Measurements from ENCODE around the gene DNAJC21.
"Not testable (repeated sequence)": the region's sequence is repeated elsewhere in the genome, so short reads cannot be mapped to it uniquely, and the experiment has no call there.

Gene DNAJC21

GRCh38 chr5:34923694-34924461 lies 5.5 kb upstream of the DNAJC21 start:
- peak; percentile 8 for DNase-seq

- DNase-seq: no peak
Measured at GRCh38 chr5:34924462-34924765, 4.9 kb upstream of the DNAJC21 start.

- no peak for DNase-seq
Measured at GRCh38 chr5:34926318-34926888, 3.0 kb upstream of the DNAJC21 start.

- no peak for DNase-seq
Measured at GRCh38 chr5:34927785-34928184, 1.6 kb upstream of the DNAJC21 start.

- DNase-seq: no peak
Measured at GRCh38 chr5:34928267-34928666, 1.1 kb upstream of the DNAJC21 start.

- peak; percentile 78 for DNase-seq
Measured at GRCh38 chr5:34929720-34930461, 532 bp downstream of the DNAJC21 start.

- DNase-seq: no peak
Measured at GRCh38 chr5:34930462-34930844, 1.1 kb downstream of the DNAJC21 start.

GRCh38 chr5:34930870-34931269 lies 1.5 kb downstream of the DNAJC21 start:
- no peak for DNase-seq

- DNase-seq: no peak
Measured at GRCh38 chr5:34932947-34933346, 3.6 kb downstream of the DNAJC21 start.

- DNase-seq: no peak
Measured at GRCh38 chr5:34941936-34942335, 12.6 kb downstream of the DNAJC21 start.

GRCh38 chr5:34944044-34944443 lies 14.7 kb downstream of the DNAJC21 start:
- DNase-seq: no peak

GRCh38 chr5:34944460-34945047 lies 15.2 kb downstream of the DNAJC21 start:
- DNase-seq: no peak

GRCh38 chr5:34957321-34957720 lies 28.0 kb downstream of the DNAJC21 start:
- DNase-seq: no peak

- no peak for DNase-seq
Measured at GRCh38 chr5:34957857-34958690, 28.7 kb downstream of the DNAJC21 start.

- DNase-seq: no peak
Measured at GRCh38 chr5:34959323-34959722, 30.0 kb downstream of the DNAJC21 start.

GRCh38 chr5:34967540-34967939 lies 38.2 kb downstream of the DNAJC21 start:
- DNase-seq: no peak

GRCh38 chr5:34968258-34968657 lies 38.9 kb downstream of the DNAJC21 start:
- no peak for DNase-seq

- DNase-seq: no peak
Measured at GRCh38 chr5:34970552-34970951, 41.2 kb downstream of the DNAJC21 start.

- not testable (repeated sequence) for DNase-seq
Measured at GRCh38 chr5:34971655-34972054, 42.3 kb downstream of the DNAJC21 start.

- no peak for DNase-seq
Measured at GRCh38 chr5:34976347-34976746, 47.0 kb downstream of the DNAJC21 start.

- DNase-seq: no peak
Measured at GRCh38 chr5:34977934-34978613, 48.7 kb downstream of the DNAJC21 start.

GRCh38 chr5:34978681-34979080 lies 49.3 kb downstream of the DNAJC21 start:
- DNase-seq: no peak
